ENCODE results near the gene RIT1. TPM values are rescaled to one million over a fixed set of nuclear protein-coding genes. Genes with fewer than 3 reads are reported as not detected.

RIT1 gene, protein sequence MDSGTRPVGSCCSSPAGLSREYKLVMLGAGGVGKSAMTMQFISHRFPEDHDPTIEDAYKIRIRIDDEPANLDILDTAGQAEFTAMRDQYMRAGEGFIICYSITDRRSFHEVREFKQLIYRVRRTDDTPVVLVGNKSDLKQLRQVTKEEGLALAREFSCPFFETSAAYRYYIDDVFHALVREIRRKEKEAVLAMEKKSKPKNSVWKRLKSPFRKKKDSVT
- 39.1 and 47.1 TPM in 2 replicates for total RNA-seq (2014; rRNA removed; shearing (Covaris generic))

GRCh38 chr1:155911156-155912055, at the start of gene RIT1:
Gene RIT1 (minus strand): TSS chr1:155911349. CDS start chr1:155910761, 588 bp downstream.
- peaks cover 20% of the 10 kb centered on the region for H3K36me3 ChIP-seq (replicated peaks; ENCODE audit: control insufficient read depth, insufficient read depth, low read length)
- H3K27me3 ChIP-seq (ENCODE audit: control insufficient read depth, insufficient read depth, low read length): no peaks in the 10 kb centered on the region
- H3K4me3 ChIP-seq (ENCODE audit: insufficient read depth, low read depth, low read length): peak within 1 kb of the TSS; percentile 73
- peak; percentile 96 for DNase-seq

DNA sequence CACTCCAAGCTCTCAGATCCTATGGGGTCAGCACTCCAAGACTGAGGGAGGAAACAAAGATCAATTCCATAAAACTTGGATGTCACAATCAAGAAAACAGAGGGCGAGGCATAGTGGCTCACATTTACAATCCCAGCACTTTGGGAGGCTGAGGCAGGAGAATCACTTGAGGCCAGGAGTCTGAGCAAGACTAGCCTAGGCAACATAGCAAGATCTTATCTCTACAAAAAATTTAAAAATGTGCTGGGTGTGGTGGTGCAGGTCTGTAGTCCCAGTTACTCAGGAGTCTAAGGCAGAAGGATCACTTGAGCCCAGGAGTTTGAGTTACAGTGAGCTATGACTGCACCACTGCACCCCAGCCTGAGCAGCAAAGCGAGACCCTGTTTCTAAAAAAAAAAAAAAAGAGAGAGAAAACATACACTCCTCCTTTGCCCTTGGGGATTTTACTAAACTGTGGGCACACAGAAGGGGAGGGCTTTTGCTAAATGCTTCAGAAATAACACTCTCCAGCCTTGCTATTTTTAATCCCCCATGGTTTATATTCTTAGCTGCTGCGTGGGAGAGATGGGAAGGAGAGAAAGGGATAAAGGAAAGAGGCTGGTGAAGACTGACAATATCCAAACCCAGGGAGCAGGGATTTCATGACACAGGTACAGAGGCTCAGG, 49.1 kb upstream of the RIT1 start:
- Histone ChIP-seq H3K36me3 (replicated peaks; ENCODE audit: control insufficient read depth, insufficient read depth, low read length) (peaks cover 49% of the 10 kb centered on the region), H3K4me3 (ENCODE audit: insufficient read depth, low read depth, low read length) (no peak overlapping the region), H3K27me3 (ENCODE audit: control insufficient read depth, insufficient read depth, low read length) (no peaks in the 10 kb centered on the region)
- no peak for DNase-seq

DNA sequence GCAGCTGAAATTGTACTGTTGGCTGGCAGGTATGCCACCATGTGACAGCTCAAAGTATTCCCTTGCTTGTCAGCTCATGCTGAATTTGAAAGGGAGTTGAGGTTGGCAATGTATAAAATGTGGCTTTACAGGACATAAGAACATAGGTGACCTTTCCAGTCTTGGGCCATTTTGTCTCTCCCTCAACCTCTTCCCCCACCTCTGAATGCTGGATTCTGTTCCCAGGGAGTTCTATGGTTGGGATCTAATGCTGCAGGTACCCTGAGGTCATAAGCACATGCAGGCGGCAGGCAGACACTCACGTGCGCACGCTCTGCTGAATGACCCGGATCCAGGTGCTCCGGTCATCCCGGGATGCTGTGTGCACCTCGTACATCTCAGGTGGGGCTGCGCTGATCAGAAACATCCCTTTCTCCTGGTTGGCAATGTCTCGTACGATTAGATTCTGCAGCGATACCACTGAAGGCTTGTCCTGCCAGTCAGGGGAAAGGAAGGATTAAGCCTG, 46.3 kb upstream of the RIT1 start:
- DNase-seq: no peak
- no peaks in the 10 kb centered on the region for H3K27me3 ChIP-seq (ENCODE audit: control insufficient read depth, insufficient read depth, low read length)
- peaks cover 44% of the 10 kb centered on the region for H3K36me3 ChIP-seq (replicated peaks; ENCODE audit: control insufficient read depth, insufficient read depth, low read length)
- H3K4me3 ChIP-seq (ENCODE audit: insufficient read depth, low read depth, low read length): no peak overlapping the region

DNA sequence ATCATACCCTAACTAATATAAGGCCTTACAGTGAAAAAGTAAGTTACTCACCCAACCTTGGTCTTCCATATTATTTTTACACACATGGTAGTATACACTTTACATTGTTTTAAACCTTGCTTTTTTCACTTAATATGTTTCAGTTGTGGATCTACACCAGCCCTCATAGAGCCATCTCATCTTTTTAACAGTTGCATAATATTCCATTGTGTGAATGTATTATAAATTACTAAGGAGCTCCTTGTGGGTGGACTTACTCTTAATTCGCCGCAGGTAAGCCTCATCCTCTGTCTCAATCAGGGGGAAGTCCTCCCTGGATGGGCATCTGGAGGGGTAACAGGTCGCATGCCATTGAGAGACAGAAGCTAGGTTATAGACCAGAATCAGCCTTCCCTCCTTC, 43.5 kb upstream of the RIT1 start:
- Histone ChIP-seq H3K27me3 (ENCODE audit: control insufficient read depth, insufficient read depth, low read length) (no peaks in the 10 kb centered on the region), H3K4me3 (ENCODE audit: insufficient read depth, low read depth, low read length) (no peak overlapping the region), H3K36me3 (replicated peaks; ENCODE audit: control insufficient read depth, insufficient read depth, low read length) (peaks cover 46% of the 10 kb centered on the region)
- no peak for DNase-seq

DNA sequence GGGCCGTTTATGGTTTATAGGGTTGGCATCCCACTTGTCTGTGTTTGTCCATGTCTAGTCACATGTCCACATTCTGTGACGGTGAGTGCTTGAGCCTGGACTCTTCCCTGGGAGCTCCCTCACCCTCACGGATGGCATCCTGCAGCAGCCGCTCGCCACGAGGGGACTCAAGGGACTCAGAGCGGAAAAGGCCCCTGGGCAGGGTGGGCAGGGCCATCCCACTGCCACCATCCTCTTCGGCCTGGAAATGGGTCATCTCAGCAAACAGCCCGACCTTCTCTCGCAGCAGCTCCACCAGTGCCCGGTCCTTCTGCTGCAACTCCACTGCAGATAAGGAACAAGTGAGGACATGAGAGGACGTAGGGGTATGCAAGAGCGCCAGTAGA, 41.3 kb upstream of the RIT1 start:
- no peak for DNase-seq
- Histone ChIP-seq H3K4me3 (ENCODE audit: insufficient read depth, low read depth, low read length) (no peak overlapping the region), H3K27me3 (ENCODE audit: control insufficient read depth, insufficient read depth, low read length) (no peaks in the 10 kb centered on the region), H3K36me3 (replicated peaks; ENCODE audit: control insufficient read depth, insufficient read depth, low read length) (peaks cover 43% of the 10 kb centered on the region)

GRCh38 chr1:155951753-155952504, 40.8 kb upstream of the RIT1 start:
- no peaks in the 10 kb centered on the region for H3K27me3 ChIP-seq (ENCODE audit: control insufficient read depth, insufficient read depth, low read length)
- no peak for DNase-seq
- H3K4me3 ChIP-seq (ENCODE audit: insufficient read depth, low read depth, low read length): no peak overlapping the region
- H3K36me3 ChIP-seq (replicated peaks; ENCODE audit: control insufficient read depth, insufficient read depth, low read length): peaks cover 38% of the 10 kb centered on the region

GRCh38 chr1:155950829-155951228, 39.7 kb upstream of the RIT1 start:
- H3K36me3 ChIP-seq (replicated peaks; ENCODE audit: control insufficient read depth, insufficient read depth, low read length): peaks cover 37% of the 10 kb centered on the region
- no peak overlapping the region for H3K4me3 ChIP-seq (ENCODE audit: insufficient read depth, low read depth, low read length)
- peak; percentile 43 for DNase-seq
- no peaks in the 10 kb centered on the region for H3K27me3 ChIP-seq (ENCODE audit: control insufficient read depth, insufficient read depth, low read length)

GRCh38 chr1:155947741-155948140, 36.6 kb upstream of the RIT1 start:
- Histone ChIP-seq H3K36me3 (replicated peaks; ENCODE audit: control insufficient read depth, insufficient read depth, low read length) (peaks cover 30% of the 10 kb centered on the region), H3K27me3 (ENCODE audit: control insufficient read depth, insufficient read depth, low read length) (no peaks in the 10 kb centered on the region)

DNA sequence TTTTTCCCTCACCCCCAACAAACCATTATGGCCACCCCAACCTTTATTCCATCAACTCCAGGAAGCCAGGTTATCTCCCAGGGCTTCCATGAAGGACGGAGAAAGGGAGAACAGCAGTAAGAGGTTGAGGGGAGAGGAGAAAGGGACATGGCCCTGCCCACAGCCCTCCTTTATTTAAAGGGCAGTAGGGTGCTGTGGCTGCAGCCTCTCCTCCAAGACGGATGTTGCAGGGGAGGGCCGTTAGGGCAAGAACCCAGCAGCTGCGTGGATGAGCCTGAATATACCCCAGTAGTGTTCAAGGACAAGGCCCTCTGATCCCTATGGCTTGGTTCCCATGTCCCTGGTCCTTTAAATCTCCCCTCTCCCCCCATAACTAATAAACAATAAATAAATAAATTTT, 36.1 kb upstream of the RIT1 start:
- H3K4me3 ChIP-seq (ENCODE audit: insufficient read depth, low read depth, low read length): no peak overlapping the region
- no peaks in the 10 kb centered on the region for H3K27me3 ChIP-seq (ENCODE audit: control insufficient read depth, insufficient read depth, low read length)
- peaks cover 25% of the 10 kb centered on the region for H3K36me3 ChIP-seq (replicated peaks; ENCODE audit: control insufficient read depth, insufficient read depth, low read length)
- no peak for DNase-seq

More at GRCh38 chr1:155947741-155948140, 36.6 kb upstream of the RIT1 start:
- DNase-seq: no peak
- H3K4me3 ChIP-seq (ENCODE audit: insufficient read depth, low read depth, low read length): no peak overlapping the region

DNA sequence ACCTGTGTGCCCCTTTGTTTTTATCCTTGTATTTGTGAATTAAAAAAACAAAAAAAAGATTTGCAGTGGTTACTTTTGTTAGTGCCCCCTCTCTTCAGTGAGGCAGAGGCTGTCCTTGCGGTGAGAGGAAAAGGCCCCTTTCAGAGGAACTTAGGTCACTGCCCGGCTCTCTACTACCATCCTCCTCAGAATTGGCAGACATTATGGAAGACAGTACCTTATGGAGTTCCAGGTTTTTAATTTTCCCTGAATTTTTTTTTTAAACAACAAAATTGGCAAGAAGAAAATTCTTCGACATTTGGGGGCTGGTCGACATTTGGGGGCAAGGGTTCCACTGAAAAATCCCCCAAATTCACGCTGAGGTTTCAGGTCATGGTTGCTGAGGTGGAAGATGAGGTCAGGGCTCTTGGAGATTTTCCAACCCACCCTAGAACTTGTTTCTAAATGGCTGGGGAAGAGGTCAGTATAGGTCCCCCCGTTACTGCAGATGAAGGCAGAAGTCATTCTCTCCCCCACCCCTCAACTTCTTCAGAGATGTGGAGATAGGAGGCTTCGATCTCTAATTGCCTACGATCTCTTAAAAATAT, 35.6 kb upstream of the RIT1 start:
- H3K36me3 ChIP-seq (replicated peaks; ENCODE audit: control insufficient read depth, insufficient read depth, low read length): peaks cover 20% of the 10 kb centered on the region
- H3K27me3 ChIP-seq (ENCODE audit: control insufficient read depth, insufficient read depth, low read length): no peaks in the 10 kb centered on the region
- no peak overlapping the region for H3K4me3 ChIP-seq (ENCODE audit: insufficient read depth, low read depth, low read length)

GRCh38 chr1:155944444-155944799, 33.3 kb upstream of the RIT1 start:
- peak; percentile 53 for DNase-seq
- H3K4me3 ChIP-seq (ENCODE audit: insufficient read depth, low read depth, low read length): no peak overlapping the region
- H3K27me3 ChIP-seq (ENCODE audit: control insufficient read depth, insufficient read depth, low read length): no peaks in the 10 kb centered on the region
- H3K36me3 ChIP-seq (replicated peaks; ENCODE audit: control insufficient read depth, insufficient read depth, low read length): peaks cover 5% of the 10 kb centered on the region

More for the DNA sequence above, 35.6 kb upstream of the RIT1 start:
- no peak for DNase-seq

- H3K4me3 ChIP-seq (ENCODE audit: insufficient read depth, low read depth, low read length): no peak overlapping the region
- H3K27me3 ChIP-seq (ENCODE audit: control insufficient read depth, insufficient read depth, low read length): no peaks in the 10 kb centered on the region
- DNase-seq: peak; percentile 36
- H3K36me3 ChIP-seq (replicated peaks; ENCODE audit: control insufficient read depth, insufficient read depth, low read length): peaks cover 2% of the 10 kb centered on the region
Measured at GRCh38 chr1:155942578-155943141, 31.5 kb upstream of the RIT1 start.

GRCh38 chr1:155941845-155942531, 30.8 kb upstream of the RIT1 start:
- Histone ChIP-seq H3K36me3 (replicated peaks; ENCODE audit: control insufficient read depth, insufficient read depth, low read length) (peaks cover 1% of the 10 kb centered on the region), H3K4me3 (ENCODE audit: insufficient read depth, low read depth, low read length) (no peak overlapping the region), H3K27me3 (ENCODE audit: control insufficient read depth, insufficient read depth, low read length) (no peaks in the 10 kb centered on the region)
- DNase-seq: no peak

Data from H7 (cell line).